ENCODE measurements around the gene UBE2D1. TPM values are rescaled to one million over a fixed set of nuclear protein-coding genes. Genes with fewer than 3 reads are reported as not detected.

Gene UBE2D1
- total RNA-seq, 2 donors from 2014 or later, result 9.8 to 11.4 TPM

DNA sequence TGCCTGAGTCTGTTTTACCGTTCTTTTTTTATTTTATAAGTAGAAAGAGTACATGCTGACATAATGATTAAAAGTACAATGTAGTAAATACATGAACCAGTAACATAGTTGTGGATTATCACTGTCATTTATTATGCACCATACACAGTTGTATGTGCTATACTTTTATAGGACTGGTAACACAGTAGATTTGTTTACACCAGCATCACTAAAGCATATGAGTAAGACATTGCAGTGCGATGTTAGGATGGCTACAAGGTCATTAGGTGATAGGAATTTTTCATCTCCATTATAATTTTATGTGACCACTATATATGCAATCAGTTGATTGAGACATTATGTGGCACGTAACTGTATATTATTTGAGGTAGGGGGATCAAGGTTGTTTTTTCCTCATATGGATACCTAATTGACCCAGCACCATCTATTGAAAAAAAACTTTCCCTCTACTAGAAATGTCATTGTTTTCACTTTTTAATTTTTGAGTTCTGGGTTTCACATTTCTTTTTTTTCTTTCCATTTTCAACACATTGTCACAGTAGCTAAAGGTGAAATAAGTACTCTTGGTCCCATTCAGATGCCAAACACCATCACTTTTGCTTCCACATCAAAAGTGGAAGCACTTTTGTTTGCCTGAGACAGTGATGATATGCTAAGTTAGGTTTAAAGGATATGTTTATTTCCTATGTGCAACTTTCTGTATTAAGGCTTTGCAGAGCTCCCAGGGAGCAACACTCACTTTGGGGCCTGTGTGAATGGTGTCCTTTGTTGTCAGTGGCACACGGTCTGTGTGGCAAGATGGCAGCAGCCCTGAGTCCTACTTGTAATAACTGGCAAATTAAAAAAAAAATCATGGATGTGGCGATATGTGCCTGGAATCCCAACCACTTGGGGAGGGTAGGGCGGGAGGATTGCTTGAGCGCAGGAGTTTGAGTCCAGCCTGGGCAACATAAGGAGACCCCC, 17.1 kb downstream of the UBE2D1 start:
- intact Hi-C loops (cut with DNase I), result no loop called here
- Histone ChIP-seq H3K27ac (no peak overlapping the region), H3K27me3 (replicated peaks; ENCODE audit: insufficient read depth) (no peaks in the 10 kb centered on the region), H3K4me1 (replicated peaks) (peaks cover 4% of the 10 kb centered on the region), H3K9me3 (no peaks in the 10 kb centered on the region), H3K36me3 (no peaks in the 10 kb centered on the region), H3K4me3 (no peak overlapping the region)
- no peak for DNase-seq (ENCODE audit: low spot score)
- WGBS, result 91% methylated on average over 7 of the region's 7 CpGs
- TF ChIP-seq POLR2A (IDR thresholded peaks at IDR 0.05), result no peak

DNA sequence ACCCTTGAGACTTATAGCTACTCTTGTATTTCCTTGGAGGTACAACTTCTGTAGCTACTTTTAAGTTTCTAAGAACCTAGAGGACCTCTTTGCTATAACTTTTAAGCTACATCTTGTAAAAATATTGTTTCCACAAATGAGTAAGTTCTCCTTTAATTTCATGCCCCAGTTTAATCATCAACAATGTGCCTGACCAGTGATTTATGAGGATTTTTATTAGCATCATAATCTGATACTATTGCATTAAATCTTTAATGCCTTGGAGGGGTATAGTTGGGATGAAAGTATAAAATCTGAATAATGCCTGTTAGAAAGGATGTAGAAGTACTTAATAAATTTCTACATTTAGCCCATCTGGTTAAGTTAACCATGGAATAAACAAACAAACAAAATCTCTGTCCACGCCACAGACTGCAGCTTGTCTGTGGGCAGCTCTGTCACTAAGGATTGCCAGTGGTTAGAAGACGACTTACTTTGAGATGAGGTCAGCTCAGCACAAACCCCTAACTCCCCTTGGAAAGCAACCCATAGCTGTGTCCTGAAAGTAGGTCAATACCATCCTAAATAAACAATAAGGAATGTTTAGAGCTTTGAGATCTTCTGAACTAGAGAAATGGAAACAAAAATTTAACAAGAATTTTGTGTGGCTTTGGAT, 18.3 kb downstream of the UBE2D1 start:
- H3K9me3 ChIP-seq, result no peaks in the 10 kb centered on the region
- 39% methylated on average over 2 of the region's 2 CpGs for WGBS

DNA sequence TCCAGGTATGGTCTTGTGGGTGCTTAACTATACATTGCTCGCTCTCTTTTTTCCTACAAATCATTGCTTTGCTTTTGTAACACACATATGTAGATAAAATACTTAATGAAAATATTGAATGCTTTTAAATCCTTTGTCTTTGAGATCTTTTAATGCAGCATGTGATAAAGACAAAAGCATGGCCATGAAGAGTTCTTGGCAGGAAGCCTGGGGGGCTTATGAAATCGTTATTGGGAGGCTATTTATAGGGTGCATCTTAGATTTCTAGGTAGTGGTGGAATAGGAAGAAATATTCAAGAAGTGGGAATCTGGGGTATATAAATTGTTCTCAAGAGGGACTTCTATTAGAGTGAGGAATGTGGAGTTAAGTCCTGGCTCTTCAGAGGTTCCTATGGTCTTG, 21.9 kb downstream of the UBE2D1 start:
- no peak overlapping the region for H3K4me3 ChIP-seq
- no peak for TF ChIP-seq POLR2A (IDR thresholded peaks at IDR 0.05)
- TF ChIP-seq POLR2AphosphoS5 (IDR thresholded peaks at IDR 0.05), result no peak
- TF ChIP-seq, protein P1, sequence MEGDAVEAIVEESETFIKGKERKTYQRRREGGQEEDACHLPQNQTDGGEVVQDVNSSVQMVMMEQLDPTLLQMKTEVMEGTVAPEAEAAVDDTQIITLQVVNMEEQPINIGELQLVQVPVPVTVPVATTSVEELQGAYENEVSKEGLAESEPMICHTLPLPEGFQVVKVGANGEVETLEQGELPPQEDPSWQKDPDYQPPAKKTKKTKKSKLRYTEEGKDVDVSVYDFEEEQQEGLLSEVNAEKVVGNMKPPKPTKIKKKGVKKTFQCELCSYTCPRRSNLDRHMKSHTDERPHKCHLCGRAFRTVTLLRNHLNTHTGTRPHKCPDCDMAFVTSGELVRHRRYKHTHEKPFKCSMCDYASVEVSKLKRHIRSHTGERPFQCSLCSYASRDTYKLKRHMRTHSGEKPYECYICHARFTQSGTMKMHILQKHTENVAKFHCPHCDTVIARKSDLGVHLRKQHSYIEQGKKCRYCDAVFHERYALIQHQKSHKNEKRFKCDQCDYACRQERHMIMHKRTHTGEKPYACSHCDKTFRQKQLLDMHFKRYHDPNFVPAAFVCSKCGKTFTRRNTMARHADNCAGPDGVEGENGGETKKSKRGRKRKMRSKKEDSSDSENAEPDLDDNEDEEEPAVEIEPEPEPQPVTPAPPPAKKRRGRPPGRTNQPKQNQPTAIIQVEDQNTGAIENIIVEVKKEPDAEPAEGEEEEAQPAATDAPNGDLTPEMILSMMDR (IDR thresholded peaks at IDR 0.05), result no peak
- no peaks in the 10 kb centered on the region for H3K27me3 ChIP-seq (replicated peaks; ENCODE audit: insufficient read depth)
- H3K9me3 ChIP-seq, result no peaks in the 10 kb centered on the region
- 48% methylated on average over 2 of the region's 2 CpGs for WGBS
- DNase-seq (ENCODE audit: low spot score), result no peak
- H3K36me3 ChIP-seq, result no peaks in the 10 kb centered on the region
- H3K27ac ChIP-seq, result no peak overlapping the region
- intact Hi-C loops (cut with DNase I), result no loop called here
- peaks cover 4% of the 10 kb centered on the region for H3K4me1 ChIP-seq (replicated peaks)

More for the DNA sequence above, 18.3 kb downstream of the UBE2D1 start:
- H3K27ac ChIP-seq, result no peak overlapping the region
- H3K27me3 ChIP-seq (replicated peaks; ENCODE audit: insufficient read depth), result no peaks in the 10 kb centered on the region
- intact Hi-C loops (cut with DNase I), result no loop called here
- no peak for DNase-seq (ENCODE audit: low spot score)
- peaks cover 4% of the 10 kb centered on the region for H3K4me1 ChIP-seq (replicated peaks)
- H3K36me3 ChIP-seq, result no peaks in the 10 kb centered on the region
- no peak overlapping the region for H3K4me3 ChIP-seq
- TF ChIP-seq POLR2A (IDR thresholded peaks at IDR 0.05) (no peak), POLR2AphosphoS5 (IDR thresholded peaks at IDR 0.05) (no peak)
- TF ChIP-seq, protein P1 (IDR thresholded peaks at IDR 0.05), result no peak

DNA sequence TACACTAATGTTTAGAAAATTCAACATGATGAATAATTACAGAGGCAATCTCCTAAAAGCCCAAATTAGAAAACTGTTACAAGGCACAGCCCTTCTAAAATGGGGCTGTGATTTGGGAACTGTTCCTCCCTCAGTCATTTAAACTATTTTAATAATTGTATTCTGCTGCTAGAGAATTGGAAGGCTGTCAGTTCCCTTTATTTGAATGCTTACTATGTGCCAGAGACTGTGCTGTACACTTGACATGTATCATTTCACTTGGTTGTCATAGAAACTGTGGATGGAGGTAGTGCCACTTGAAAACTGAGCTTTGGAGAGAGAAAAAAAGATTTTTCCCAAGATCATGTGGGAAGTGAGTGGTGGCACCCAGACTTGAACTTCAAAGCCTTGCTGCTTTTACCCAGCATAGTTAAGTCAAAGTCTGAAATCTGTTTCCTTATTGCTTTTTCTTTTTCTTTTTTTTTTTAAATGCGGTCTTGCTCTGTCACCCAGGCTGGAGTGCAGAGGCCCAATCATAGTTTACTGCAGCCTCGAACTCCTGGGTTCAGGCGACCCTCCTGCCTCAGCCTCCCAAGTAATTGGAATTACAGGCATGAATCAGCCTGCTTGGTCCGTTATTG, 23.6 kb downstream of the UBE2D1 start:
- WGBS, result 88% methylated on average over 4 of the region's 4 CpGs
- TF ChIP-seq POLR2AphosphoS5 (IDR thresholded peaks at IDR 0.05), result no peak
- Histone ChIP-seq H3K4me3 (no peak overlapping the region), H3K27me3 (replicated peaks; ENCODE audit: insufficient read depth) (no peaks in the 10 kb centered on the region), H3K36me3 (no peaks in the 10 kb centered on the region), H3K4me1 (replicated peaks) (no peaks in the 10 kb centered on the region), H3K27ac (no peak overlapping the region), H3K9me3 (no peaks in the 10 kb centered on the region)
- intact Hi-C loops (cut with DNase I), result no loop called here
- no peak for DNase-seq (ENCODE audit: low spot score)

DNA sequence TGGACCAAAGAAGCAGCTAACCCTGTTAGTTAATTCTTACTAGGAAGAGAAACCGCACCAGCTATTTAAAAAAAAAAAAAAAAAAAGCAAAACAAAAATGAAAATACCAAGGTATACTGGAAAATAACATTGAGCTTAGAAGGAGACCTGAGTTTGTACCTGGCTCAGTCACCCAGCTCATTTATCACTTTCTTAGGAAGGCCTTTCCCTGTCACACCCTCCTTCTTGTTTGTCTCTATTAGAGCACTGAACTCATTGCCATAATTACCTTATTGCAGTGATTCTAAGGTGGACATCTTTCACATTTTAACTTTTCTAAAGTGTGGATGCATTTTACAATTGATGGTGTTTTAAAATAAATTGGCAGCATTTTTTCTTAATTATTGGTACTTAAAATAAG, 24.1 kb downstream of the UBE2D1 start:
- no peaks in the 10 kb centered on the region for H3K4me1 ChIP-seq (replicated peaks)
- H3K36me3 ChIP-seq, result no peaks in the 10 kb centered on the region
- TF ChIP-seq POLR2AphosphoS5 (IDR thresholded peaks at IDR 0.05) (no peak), POLR2A (IDR thresholded peaks at IDR 0.05) (no peak)
- TF ChIP-seq, protein P1 (IDR thresholded peaks at IDR 0.05), result no peak
- intact Hi-C loops (cut with DNase I), result no loop called here
- H3K9me3 ChIP-seq, result no peaks in the 10 kb centered on the region
- no peak for DNase-seq (ENCODE audit: low spot score)
- no peaks in the 10 kb centered on the region for H3K27me3 ChIP-seq (replicated peaks; ENCODE audit: insufficient read depth)
- 97% methylated on average over 1 of the region's 1 CpG for WGBS
- H3K27ac ChIP-seq, result no peak overlapping the region
- no peak overlapping the region for H3K4me3 ChIP-seq

All from prostate gland (tissue), 2 donors.